Neural crest cell (in vitro differentiated cells): ENCODE results near the gene CFDP1. TPM values are rescaled to one million over a fixed set of nuclear protein-coding genes. Genes with fewer than 3 reads are reported as not detected.

Source experiments
- DNase-seq: peaks from one replicate; pipeline ENCODE4 v3.0.0; 2021; ENCODE audit warnings: low read depth, mixed read lengths, low spot score
- H3K27ac Mint-ChIP-seq: one replicate; pipeline ENCODE4 v1.8.0; 2021; ENCODE audit warnings: mild to moderate bottlenecking, mixed read lengths; ENCODE audit not compliant: unreplicated experiment
- H3K27me3 Mint-ChIP-seq: 2 replicates; pipeline ENCODE4 v1.8.0; 2021; ENCODE audit warnings: low read depth, mild to moderate bottlenecking, mixed read lengths
- H3K36me3 Mint-ChIP-seq: 2 replicates; pipeline ENCODE4 v1.8.0; 2021; ENCODE audit warnings: low read depth, mild to moderate bottlenecking, mixed read lengths
- H3K4me1 Mint-ChIP-seq: 2 replicates; pipeline ENCODE4 v1.8.0; 2021; ENCODE audit warnings: mixed read lengths
- H3K4me3 Mint-ChIP-seq: one replicate; pipeline ENCODE4 v1.8.0; 2021; ENCODE audit warnings: mild to moderate bottlenecking, mixed read lengths
- H3K9me3 Mint-ChIP-seq: 2 replicates; pipeline ENCODE4 v1.8.0; 2021; ENCODE audit warnings: mixed read lengths
- CTCF ChIP-seq: fragments of 200-600 bp; sonication (generic); conservative IDR thresholded peaks from 2 replicates; pipeline ENCODE4 v1.5.0; 2021; ENCODE audit warnings: antibody characterized with exemption, mild to moderate bottlenecking
- long read RNA-seq: library from polyadenylated mRNA; unstranded; transcript quantifications from one replicate; pipeline ENCODE4 v2.0.0, GENCODE V29; 2020
- total RNA-seq: library from RNA; stranded (reverse); gene quantifications from 2 replicates; pipeline ENCODE4 v1.2.1, GENCODE V29; 2021

CFDP1 gene
- 99.8 and 103 TPM in 2 replicates for total RNA-seq
- long read RNA-seq, transcript CFDP1-201 (7 exons, 1,275 nt) = major isoform, 25 of 32 reads
- long read RNA-seq, partial matches to known transcripts = 2 of 32 reads
- long read RNA-seq, other reads (novel, unspliced or antisense) = 5 of 32 reads

- Mint-ChIP-seq H3K4me1 (peaks cover 23% of the 10 kb centered on the region), H3K9me3 (peaks cover 4% of the 10 kb centered on the region), H3K36me3 (peaks cover 15% of the 10 kb centered on the region), H3K27ac (peak within 1 kb of the TSS; percentile 95), H3K27me3 (no peaks in the 10 kb centered on the region), H3K4me3 (peak within 1 kb of the TSS; percentile 82)
- DNase-seq = peak; percentile 93
- TF ChIP-seq CTCF = no peak
Measured at GRCh38 chr16:75432828-75433731, at the start of gene CFDP1. CFDP1 (minus strand) TSS chr16:75433503; CDS start chr16:75433352, 151 bp downstream.

- H3K4me3 Mint-ChIP-seq = no peak overlapping the region
- H3K27me3 Mint-ChIP-seq = no peaks in the 10 kb centered on the region
- H3K27ac Mint-ChIP-seq = peak overlapping the region; percentile 67
- no peak for TF ChIP-seq CTCF
- no peaks in the 10 kb centered on the region for H3K4me1 Mint-ChIP-seq
- no peak for DNase-seq
- no peaks in the 10 kb centered on the region for H3K9me3 Mint-ChIP-seq
- peaks cover 2% of the 10 kb centered on the region for H3K36me3 Mint-ChIP-seq
Measured at GRCh38 chr16:75482434-75483205, 49.3 kb upstream of the CFDP1 start.

- H3K27me3 Mint-ChIP-seq = no peaks in the 10 kb centered on the region
- H3K4me3 Mint-ChIP-seq = no peak overlapping the region
- H3K36me3 Mint-ChIP-seq = peaks cover 5% of the 10 kb centered on the region
- no peak for TF ChIP-seq CTCF
- H3K4me1 Mint-ChIP-seq = no peaks in the 10 kb centered on the region
- no peak for DNase-seq
- H3K9me3 Mint-ChIP-seq = no peaks in the 10 kb centered on the region
- H3K27ac Mint-ChIP-seq = no peak overlapping the region
Measured at GRCh38 chr16:75481475-75481874, 48.2 kb upstream of the CFDP1 start.

GRCh38 chr16:75479421-75479990, 46.2 kb upstream of the CFDP1 start:
- no peak for DNase-seq
- no peaks in the 10 kb centered on the region for H3K4me1 Mint-ChIP-seq
- peaks cover 7% of the 10 kb centered on the region for H3K36me3 Mint-ChIP-seq
- no peaks in the 10 kb centered on the region for H3K9me3 Mint-ChIP-seq
- no peak for TF ChIP-seq CTCF
- no peaks in the 10 kb centered on the region for H3K27me3 Mint-ChIP-seq
- no peak overlapping the region for H3K4me3 Mint-ChIP-seq
- H3K27ac Mint-ChIP-seq = no peak overlapping the region
